Measurements from ENCODE around the gene DAB2IP.

DAB2IP gene

DNA sequence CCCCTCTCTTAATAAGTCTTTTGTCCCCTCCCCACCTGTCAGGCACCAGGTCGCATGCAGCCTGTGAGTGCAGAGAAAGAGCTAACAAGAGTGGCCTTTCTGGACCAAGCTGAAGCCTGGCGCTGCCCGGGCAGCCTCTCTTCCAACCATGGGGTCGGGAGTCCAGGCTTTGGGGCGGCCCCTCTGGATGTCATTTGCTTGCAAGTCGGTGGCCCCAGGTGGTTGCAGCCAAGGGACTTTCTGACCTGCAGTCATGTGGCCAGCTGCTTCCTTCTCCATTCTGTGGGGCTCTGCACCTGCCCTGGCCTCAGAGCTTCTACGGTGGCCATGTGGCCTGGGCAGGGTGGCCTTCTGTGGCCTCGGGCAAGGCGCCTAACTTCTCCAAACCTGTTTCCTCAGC is 159.7 kb downstream of the DAB2IP start:
- TF ChIP-seq, protein P1, sequence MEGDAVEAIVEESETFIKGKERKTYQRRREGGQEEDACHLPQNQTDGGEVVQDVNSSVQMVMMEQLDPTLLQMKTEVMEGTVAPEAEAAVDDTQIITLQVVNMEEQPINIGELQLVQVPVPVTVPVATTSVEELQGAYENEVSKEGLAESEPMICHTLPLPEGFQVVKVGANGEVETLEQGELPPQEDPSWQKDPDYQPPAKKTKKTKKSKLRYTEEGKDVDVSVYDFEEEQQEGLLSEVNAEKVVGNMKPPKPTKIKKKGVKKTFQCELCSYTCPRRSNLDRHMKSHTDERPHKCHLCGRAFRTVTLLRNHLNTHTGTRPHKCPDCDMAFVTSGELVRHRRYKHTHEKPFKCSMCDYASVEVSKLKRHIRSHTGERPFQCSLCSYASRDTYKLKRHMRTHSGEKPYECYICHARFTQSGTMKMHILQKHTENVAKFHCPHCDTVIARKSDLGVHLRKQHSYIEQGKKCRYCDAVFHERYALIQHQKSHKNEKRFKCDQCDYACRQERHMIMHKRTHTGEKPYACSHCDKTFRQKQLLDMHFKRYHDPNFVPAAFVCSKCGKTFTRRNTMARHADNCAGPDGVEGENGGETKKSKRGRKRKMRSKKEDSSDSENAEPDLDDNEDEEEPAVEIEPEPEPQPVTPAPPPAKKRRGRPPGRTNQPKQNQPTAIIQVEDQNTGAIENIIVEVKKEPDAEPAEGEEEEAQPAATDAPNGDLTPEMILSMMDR (IDR thresholded peaks at IDR 0.05; ENCODE audit: poor library complexity, severe bottlenecking) = no peak
- H3K27me3 ChIP-seq (ENCODE audit: insufficient read depth, poor library complexity, severe bottlenecking) = no peaks in the 10 kb centered on the region
- H3K4me1 ChIP-seq (ENCODE audit: insufficient read depth, poor library complexity, severe bottlenecking) = no peaks in the 10 kb centered on the region
- DNase-seq (ENCODE audit: low spot score) (no peak), ATAC-seq (ENCODE audit: low read depth) (no peak)
- no peak overlapping the region for H3K27ac ChIP-seq (ENCODE audit: poor library complexity, severe bottlenecking)
- no peaks in the 10 kb centered on the region for H3K9me3 ChIP-seq (ENCODE audit: severe bottlenecking)
- H3K36me3 ChIP-seq (ENCODE audit: low read depth) = no peaks in the 10 kb centered on the region
- H3K4me3 ChIP-seq (ENCODE audit: severe bottlenecking) = no peak overlapping the region

- ATAC-seq (ENCODE audit: low read depth) (no peak), DNase-seq (ENCODE audit: low spot score) (no peak)
These were observed 160.3 kb downstream of the DAB2IP start for GRCh38 chr9:121811751-121812150.

GRCh38 chr9:121812159-121812735 is 160.8 kb downstream of the DAB2IP start:
- ATAC-seq (ENCODE audit: low read depth) (no peak), DNase-seq (ENCODE audit: low spot score) (no peak)
- H3K36me3 ChIP-seq (ENCODE audit: low read depth) = no peaks in the 10 kb centered on the region
- TF ChIP-seq, protein P1 (IDR thresholded peaks at IDR 0.05; ENCODE audit: poor library complexity, severe bottlenecking) = no peak
- no peaks in the 10 kb centered on the region for H3K27me3 ChIP-seq (ENCODE audit: insufficient read depth, poor library complexity, severe bottlenecking)
- H3K4me1 ChIP-seq (ENCODE audit: insufficient read depth, poor library complexity, severe bottlenecking) = no peaks in the 10 kb centered on the region
- no peak overlapping the region for H3K4me3 ChIP-seq (ENCODE audit: severe bottlenecking)
- no peaks in the 10 kb centered on the region for H3K9me3 ChIP-seq (ENCODE audit: severe bottlenecking)
- H3K27ac ChIP-seq (ENCODE audit: poor library complexity, severe bottlenecking) = no peak overlapping the region

More at GRCh38 chr9:121811751-121812150, 160.3 kb downstream of the DAB2IP start:
- H3K27me3 ChIP-seq (ENCODE audit: insufficient read depth, poor library complexity, severe bottlenecking) = no peaks in the 10 kb centered on the region
- no peaks in the 10 kb centered on the region for H3K36me3 ChIP-seq (ENCODE audit: low read depth)
- no peak overlapping the region for H3K27ac ChIP-seq (ENCODE audit: poor library complexity, severe bottlenecking)
- no peaks in the 10 kb centered on the region for H3K4me1 ChIP-seq (ENCODE audit: insufficient read depth, poor library complexity, severe bottlenecking)
- TF ChIP-seq, protein P1 (IDR thresholded peaks at IDR 0.05; ENCODE audit: poor library complexity, severe bottlenecking) = no peak
- no peaks in the 10 kb centered on the region for H3K9me3 ChIP-seq (ENCODE audit: severe bottlenecking)
- no peak overlapping the region for H3K4me3 ChIP-seq (ENCODE audit: severe bottlenecking)

GRCh38 chr9:121813519-121814210 is 162.2 kb downstream of the DAB2IP start:
- H3K9me3 ChIP-seq (ENCODE audit: severe bottlenecking) = no peaks in the 10 kb centered on the region
- no peaks in the 10 kb centered on the region for H3K4me1 ChIP-seq (ENCODE audit: insufficient read depth, poor library complexity, severe bottlenecking)
- no peaks in the 10 kb centered on the region for H3K27me3 ChIP-seq (ENCODE audit: insufficient read depth, poor library complexity, severe bottlenecking)
- H3K27ac ChIP-seq (ENCODE audit: poor library complexity, severe bottlenecking) = no peak overlapping the region
- no peak for DNase-seq (ENCODE audit: low spot score)
- TF ChIP-seq, protein P1 (IDR thresholded peaks at IDR 0.05; ENCODE audit: poor library complexity, severe bottlenecking) = no peak
- no peaks in the 10 kb centered on the region for H3K36me3 ChIP-seq (ENCODE audit: low read depth)
- no peak for ATAC-seq (ENCODE audit: low read depth)
- H3K4me3 ChIP-seq (ENCODE audit: severe bottlenecking) = no peak overlapping the region

GRCh38 chr9:121814594-121814993 is 163.2 kb downstream of the DAB2IP start:
- no peak overlapping the region for H3K27ac ChIP-seq (ENCODE audit: poor library complexity, severe bottlenecking)
- H3K27me3 ChIP-seq (ENCODE audit: insufficient read depth, poor library complexity, severe bottlenecking) = no peaks in the 10 kb centered on the region
- no peaks in the 10 kb centered on the region for H3K9me3 ChIP-seq (ENCODE audit: severe bottlenecking)
- DNase-seq (ENCODE audit: low spot score) = no peak
- TF ChIP-seq, protein P1 (IDR thresholded peaks at IDR 0.05; ENCODE audit: poor library complexity, severe bottlenecking) = no peak
- ATAC-seq (ENCODE audit: low read depth) = no peak
- H3K36me3 ChIP-seq (ENCODE audit: low read depth) = no peaks in the 10 kb centered on the region
- no peak overlapping the region for H3K4me3 ChIP-seq (ENCODE audit: severe bottlenecking)
- no peaks in the 10 kb centered on the region for H3K4me1 ChIP-seq (ENCODE audit: insufficient read depth, poor library complexity, severe bottlenecking)
